HEK293 (cell line): ENCODE measurements around the gene CLIC3.
A peak's percentile ranks its signal among the peaks of the same experiment; 100 is the strongest.

ENCODE experiments used
- CTCF ChIA-PET: fragments of 350-600 bp; formaldehyde crosslinking; extraction: SDS; loops from one replicate; lab custom pipeline; 2021; ENCODE audit warnings: antibody characterized with exemption; lab: Yijun Ruan, JAX
- POLR2A ChIA-PET: fragments of 300-600 bp; formaldehyde crosslinking; extraction: SDS; loops from one replicate; lab custom pipeline; 2020; ENCODE audit warnings: antibody characterized with exemption, inconsistent platforms; lab: Yijun Ruan, JAX
- H3K27ac ChIP-seq: fragments of 200-500 bp; sonication (Bioruptor generic); 2 replicates; pipeline ENCODE4 v1.5.1; 2014; ENCODE audit warnings: low read depth, low read length, control low read depth, inconsistent platforms; ENCODE audit errors: extremely low read depth
- H3K36me3 ChIP-seq, 2 experiments: fragments of 200-500 bp in 1 of 2; sonication (Bioruptor generic) in 1 of 2; 1 replicate in 1 of 2; 2 replicates in 1 of 2; pipeline ENCODE4 v1.5.1; 2014 to 2017; ENCODE audit warnings: inconsistent platforms in 2 of 2, low read length in 2 of 2; ENCODE audit not compliant: control insufficient read depth in 2 of 2, insufficient read depth in 1 of 2
- H3K4me1 ChIP-seq: fragments of 200-500 bp; sonication (Bioruptor generic); 2 replicates; pipeline ENCODE4 v1.5.1; 2014; ENCODE audit warnings: mild to moderate bottlenecking, low read length, inconsistent platforms; ENCODE audit not compliant: control insufficient read depth, insufficient read depth
- H3K4me3 ChIP-seq: 2 replicates; pipeline ENCODE4 v1.5.1; 2011; ENCODE audit warnings: low read depth, mild to moderate bottlenecking, control low read depth, low read length, moderate library complexity
- H3K9me3 ChIP-seq: fragments of 200-500 bp; sonication (Bioruptor generic); 2 replicates; pipeline ENCODE4 v1.5.1; 2014; ENCODE audit warnings: low read depth, low read length, inconsistent platforms; ENCODE audit not compliant: control insufficient read depth, insufficient read depth
- HOXD13 ChIP-seq: sonication (generic); formaldehyde crosslinking; IDR thresholded peaks from 2 replicates; pipeline ENCODE4 v1.8.0; 2022; ENCODE audit warnings: missing genetic modification reagents, borderline replicate concordance
- RBAK ChIP-seq: fragments of 450-650 bp; formaldehyde crosslinking; IDR thresholded peaks from 2 replicates; pipeline ENCODE4 v1.5.1; 2016; ENCODE audit warnings: missing biosample characterization, missing genetic modification characterization
- ZBTB17 ChIP-seq: fragments of 450-650 bp; formaldehyde crosslinking; IDR thresholded peaks from 2 replicates; pipeline ENCODE4 v1.5.1; 2016; ENCODE audit warnings: missing biosample characterization, missing genetic modification characterization
- ZFHX2 ChIP-seq: fragments of 450-650 bp; formaldehyde crosslinking; conservative IDR thresholded peaks from 2 replicates; pipeline ENCODE4 v1.5.1; 2016; ENCODE audit warnings: missing biosample characterization, missing genetic modification characterization
- ZIC2 ChIP-seq: fragments of 450-650 bp; formaldehyde crosslinking; IDR thresholded peaks from 2 replicates; pipeline ENCODE4 v1.5.1; 2016; ENCODE audit warnings: missing biosample characterization, missing genetic modification characterization
- ZNF133 ChIP-seq: fragments of 450-650 bp; formaldehyde crosslinking; IDR thresholded peaks from 2 replicates; pipeline ENCODE4 v1.5.1; 2016; ENCODE audit warnings: missing biosample characterization, missing genetic modification characterization
- ZNF239 ChIP-seq: fragments of 450-650 bp; formaldehyde crosslinking; IDR thresholded peaks from 2 replicates; pipeline ENCODE4 v1.5.1; 2016; ENCODE audit warnings: missing biosample characterization, missing genetic modification characterization
- ZNF514 ChIP-seq: fragments of 450-650 bp; formaldehyde crosslinking; IDR thresholded peaks from 2 replicates; pipeline ENCODE4 v1.5.1; 2016; ENCODE audit warnings: missing biosample characterization, missing genetic modification characterization
- ZNF791 ChIP-seq: fragments of 450-650 bp; formaldehyde crosslinking; IDR thresholded peaks from 2 replicates; pipeline ENCODE4 v1.5.1; 2016; ENCODE audit warnings: missing biosample characterization, missing genetic modification characterization
- TF ChIP-seq, protein P1 (sequence below): fragments of 450-650 bp; formaldehyde crosslinking; conservative IDR thresholded peaks from 2 replicates; pipeline ENCODE4 v1.5.1; 2016; ENCODE audit warnings: low read depth, missing biosample characterization, missing genetic modification characterization
- TF ChIP-seq, protein P2 (sequence below): fragments of 450-650 bp; formaldehyde crosslinking; IDR thresholded peaks from 2 replicates; pipeline ENCODE4 v1.5.1; 2016; ENCODE audit warnings: missing biosample characterization, missing genetic modification characterization

The CLIC3 gene

DNA sequence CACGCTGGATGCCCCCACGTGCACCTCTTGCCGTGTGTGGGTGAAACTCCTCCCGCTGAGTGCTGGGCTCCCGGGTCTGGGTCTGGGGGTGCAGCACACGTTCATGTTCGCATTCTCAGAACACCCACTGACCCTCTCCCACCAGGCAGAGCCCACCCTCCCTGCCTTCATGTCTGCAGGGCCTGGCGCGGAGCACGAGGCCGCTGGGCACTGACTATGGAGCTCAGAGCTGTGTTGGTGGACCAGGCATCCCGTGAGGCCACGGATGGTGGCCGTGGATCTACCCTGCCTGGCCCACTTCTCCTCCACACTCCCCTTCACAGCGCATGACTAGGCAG lies 35.5 kb downstream of the CLIC3 start (continued):
- TF ChIP-seq, protein P1, sequence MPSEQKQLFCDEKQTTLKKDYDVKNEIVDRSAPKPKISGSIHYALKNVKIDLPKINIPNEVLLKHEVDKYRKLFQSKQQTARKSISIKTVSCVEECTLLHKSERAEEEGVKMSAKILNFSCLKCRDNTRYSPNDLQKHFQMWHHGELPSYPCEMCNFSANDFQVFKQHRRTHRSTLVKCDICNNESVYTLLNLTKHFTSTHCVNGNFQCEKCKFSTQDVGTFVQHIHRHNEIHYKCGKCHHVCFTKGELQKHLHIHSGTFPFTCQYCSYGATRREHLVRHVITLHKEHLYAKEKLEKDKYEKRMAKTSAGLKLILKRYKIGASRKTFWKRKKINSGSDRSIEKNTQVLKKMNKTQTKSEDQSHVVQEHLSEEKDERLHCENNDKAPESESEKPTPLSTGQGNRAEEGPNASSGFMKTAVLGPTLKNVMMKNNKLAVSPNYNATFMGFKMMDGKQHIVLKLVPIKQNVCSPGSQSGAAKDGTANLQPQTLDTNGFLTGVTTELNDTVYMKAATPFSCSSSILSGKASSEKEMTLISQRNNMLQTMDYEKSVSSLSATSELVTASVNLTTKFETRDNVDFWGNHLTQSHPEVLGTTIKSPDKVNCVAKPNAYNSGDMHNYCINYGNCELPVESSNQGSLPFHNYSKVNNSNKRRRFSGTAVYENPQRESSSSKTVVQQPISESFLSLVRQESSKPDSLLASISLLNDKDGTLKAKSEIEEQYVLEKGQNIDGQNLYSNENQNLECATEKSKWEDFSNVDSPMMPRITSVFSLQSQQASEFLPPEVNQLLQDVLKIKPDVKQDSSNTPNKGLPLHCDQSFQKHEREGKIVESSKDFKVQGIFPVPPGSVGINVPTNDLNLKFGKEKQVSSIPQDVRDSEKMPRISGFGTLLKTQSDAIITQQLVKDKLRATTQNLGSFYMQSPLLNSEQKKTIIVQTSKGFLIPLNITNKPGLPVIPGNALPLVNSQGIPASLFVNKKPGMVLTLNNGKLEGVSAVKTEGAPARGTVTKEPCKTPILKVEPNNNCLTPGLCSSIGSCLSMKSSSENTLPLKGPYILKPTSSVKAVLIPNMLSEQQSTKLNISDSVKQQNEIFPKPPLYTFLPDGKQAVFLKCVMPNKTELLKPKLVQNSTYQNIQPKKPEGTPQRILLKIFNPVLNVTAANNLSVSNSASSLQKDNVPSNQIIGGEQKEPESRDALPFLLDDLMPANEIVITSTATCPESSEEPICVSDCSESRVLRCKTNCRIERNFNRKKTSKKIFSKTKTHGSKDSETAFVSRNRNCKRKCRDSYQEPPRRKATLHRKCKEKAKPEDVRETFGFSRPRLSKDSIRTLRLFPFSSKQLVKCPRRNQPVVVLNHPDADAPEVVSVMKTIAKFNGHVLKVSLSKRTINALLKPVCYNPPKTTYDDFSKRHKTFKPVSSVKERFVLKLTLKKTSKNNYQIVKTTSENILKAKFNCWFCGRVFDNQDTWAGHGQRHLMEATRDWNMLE = no peak
- TF ChIP-seq ZBTB17 (tag by site-specific recombination) (no peak), ZNF133 (no peak)
- TF ChIP-seq, all 188 proteins: peak for 0

DNA sequence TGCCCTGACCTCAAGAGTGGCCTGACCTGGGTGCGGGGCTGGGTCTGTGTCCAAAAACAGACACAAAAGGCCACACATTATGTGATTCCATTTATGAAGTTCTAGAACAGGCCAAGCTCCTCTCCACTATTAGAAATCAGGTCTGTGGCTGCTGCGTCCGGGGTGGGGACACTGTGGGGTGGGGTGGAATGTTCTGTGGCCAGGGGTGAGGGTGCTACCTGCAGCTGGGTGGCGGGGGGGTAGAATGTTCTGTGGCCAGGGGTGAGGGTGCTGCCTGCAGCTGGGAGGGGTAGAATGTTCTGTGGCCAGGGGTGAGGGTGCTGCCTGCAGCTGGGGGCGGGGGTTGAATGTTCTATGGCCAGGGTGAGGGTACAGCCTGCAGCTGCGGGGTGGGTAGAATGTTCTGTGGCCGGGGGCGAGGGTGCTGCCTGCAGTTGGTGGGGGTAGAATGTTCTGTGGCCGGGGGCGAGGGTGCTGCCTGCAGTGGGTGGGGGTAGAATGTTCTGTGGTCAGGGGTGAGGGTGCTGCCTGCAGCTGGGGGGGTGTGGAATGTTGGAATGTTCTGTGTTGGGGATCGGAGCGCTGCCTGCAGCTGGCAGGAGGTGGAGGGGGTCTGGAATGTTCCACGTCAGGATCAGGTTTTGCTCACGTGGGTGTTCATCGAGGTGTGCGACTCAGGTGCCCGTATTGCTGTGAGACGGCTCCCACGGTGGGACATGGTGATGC lies 36.0 kb downstream of the CLIC3 start:
- ChIA-PET POLR2A (interaction anchor here (0.5 to 0.6 kb wide), 3 partner anchors 28 to 228 kb away, joined by 3 to 4 read pairs (median 3); no protein-coding TSS in a partner anchor), CTCF (interaction anchor here (0.6 to 1.1 kb wide), 2 partner anchors 68 to 301 kb away, joined by 3 to 4 read pairs; no protein-coding TSS in a partner anchor)
- no peak for TF ChIP-seq ZFHX2 (tag by site-specific recombination)
- TF ChIP-seq ZNF791 = no peak
- TF ChIP-seq, protein P2, sequence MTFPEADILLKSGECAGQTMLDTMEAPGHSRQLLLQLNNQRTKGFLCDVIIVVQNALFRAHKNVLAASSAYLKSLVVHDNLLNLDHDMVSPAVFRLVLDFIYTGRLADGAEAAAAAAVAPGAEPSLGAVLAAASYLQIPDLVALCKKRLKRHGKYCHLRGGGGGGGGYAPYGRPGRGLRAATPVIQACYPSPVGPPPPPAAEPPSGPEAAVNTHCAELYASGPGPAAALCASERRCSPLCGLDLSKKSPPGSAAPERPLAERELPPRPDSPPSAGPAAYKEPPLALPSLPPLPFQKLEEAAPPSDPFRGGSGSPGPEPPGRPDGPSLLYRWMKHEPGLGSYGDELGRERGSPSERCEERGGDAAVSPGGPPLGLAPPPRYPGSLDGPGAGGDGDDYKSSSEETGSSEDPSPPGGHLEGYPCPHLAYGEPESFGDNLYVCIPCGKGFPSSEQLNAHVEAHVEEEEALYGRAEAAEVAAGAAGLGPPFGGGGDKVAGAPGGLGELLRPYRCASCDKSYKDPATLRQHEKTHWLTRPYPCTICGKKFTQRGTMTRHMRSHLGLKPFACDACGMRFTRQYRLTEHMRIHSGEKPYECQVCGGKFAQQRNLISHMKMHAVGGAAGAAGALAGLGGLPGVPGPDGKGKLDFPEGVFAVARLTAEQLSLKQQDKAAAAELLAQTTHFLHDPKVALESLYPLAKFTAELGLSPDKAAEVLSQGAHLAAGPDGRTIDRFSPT (tag by site-specific recombination) = no peak
- H3K27ac ChIP-seq = no peak overlapping the region
- H3K4me1 ChIP-seq = no peaks in the 10 kb centered on the region
- H3K9me3 ChIP-seq = no peaks in the 10 kb centered on the region
- H3K36me3 ChIP-seq = no peaks in the 10 kb centered on the region
- no peak overlapping the region for H3K4me3 ChIP-seq

DNA sequence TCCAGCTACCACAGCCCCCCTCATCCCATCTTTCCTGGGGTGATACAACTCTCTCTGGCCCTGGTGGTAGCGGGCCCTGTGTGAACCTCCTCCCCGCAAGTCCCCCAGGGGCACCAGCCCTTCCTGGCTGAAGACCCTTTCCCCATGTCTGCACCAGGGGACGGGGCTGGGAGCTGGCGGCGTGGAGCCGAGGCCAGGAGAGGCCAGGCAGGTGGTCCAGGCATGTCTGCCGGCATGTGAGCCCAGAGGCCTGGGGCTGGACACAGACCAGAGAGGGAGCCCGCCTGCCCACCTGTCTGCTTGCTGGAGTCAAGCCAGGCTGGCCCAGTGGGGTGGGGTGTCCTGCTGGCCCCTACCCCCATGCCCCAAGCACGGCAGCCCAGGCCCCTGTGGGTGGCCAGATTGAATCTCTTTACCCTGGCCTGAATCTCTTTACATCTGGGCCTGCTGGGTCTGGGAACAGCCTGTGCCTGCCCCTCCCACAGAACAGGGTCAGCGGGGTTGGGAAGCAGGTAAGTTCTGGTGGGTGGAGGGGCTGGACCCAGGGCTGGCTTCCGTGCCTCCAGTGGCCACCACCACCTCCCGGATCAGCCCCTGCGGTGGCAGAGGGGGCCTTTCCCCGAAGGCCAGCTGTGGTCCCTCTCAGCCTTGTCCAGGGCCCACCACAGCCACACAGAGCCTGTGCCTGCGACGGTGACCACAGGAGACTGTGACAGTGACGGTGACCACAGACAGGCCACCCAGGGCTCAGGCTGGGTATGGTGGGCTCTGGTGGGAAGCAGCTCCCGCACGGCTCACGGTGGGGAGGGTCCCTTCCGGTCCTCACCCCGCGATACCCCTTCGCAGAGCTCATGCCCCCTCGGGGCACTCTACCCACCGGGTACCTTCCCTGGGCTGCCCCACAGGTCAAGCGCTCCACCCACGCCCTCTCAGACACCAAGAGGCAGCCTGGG lies 37.2 kb downstream of the CLIC3 start:
- H3K36me3 ChIP-seq = no peaks in the 10 kb centered on the region
- H3K4me1 ChIP-seq = no peaks in the 10 kb centered on the region
- H3K9me3 ChIP-seq = no peaks in the 10 kb centered on the region
- no peak overlapping the region for H3K4me3 ChIP-seq
- ChIA-PET POLR2A (no interaction called here), CTCF (interaction anchor here (0.6 to 1.1 kb wide), 2 partner anchors 70 to 302 kb away, joined by 3 to 4 read pairs; no protein-coding TSS in a partner anchor)
- H3K27ac ChIP-seq = no peak overlapping the region
- TF ChIP-seq RBAK = no peak
- no peak for TF ChIP-seq ZNF514
- no peak for TF ChIP-seq ZNF239 (tag by site-specific recombination)
- TF ChIP-seq ZIC2 (tag by site-specific recombination) = peak; percentile 92
- no peak for TF ChIP-seq HOXD13 (CRISPR knock-in tag)
